Brain microvascular endothelial cell (primary cell): Measurements from ENCODE around the gene METTL14.
A peak's percentile ranks its signal among the peaks of the same experiment; 100 is the strongest.

Source experiments
- DNase-seq: peaks from one replicate; pipeline ENCODE4 v3.0.0-alpha.2; 2020
- H3K27ac ChIP-seq: fragments of 250-450 bp; sonication (Bioruptor Pico); 2 replicates; pipeline ENCODE4 v1.5.1; 2020; ENCODE audit warnings: mild to moderate bottlenecking, moderate library complexity
- H3K27me3 ChIP-seq: fragments of 250-450 bp; sonication (Bioruptor Pico); replicated peaks from 2 replicates; pipeline ENCODE4 v1.5.1; 2020; ENCODE audit warnings: mild to moderate bottlenecking
- H3K36me3 ChIP-seq: fragments of 250-450 bp; sonication (Bioruptor Pico); replicated peaks from 2 replicates; pipeline ENCODE4 v1.5.1; 2020; ENCODE audit warnings: mild to moderate bottlenecking
- H3K4me3 ChIP-seq: 2 replicates; pipeline ENCODE4 v1.5.1; 2011; ENCODE audit warnings: low read depth, mild to moderate bottlenecking, control low read depth, low read length, moderate library complexity
- CTCF ChIP-seq: IDR thresholded peaks from 2 replicates; pipeline ENCODE4 v1.5.1; 2011; ENCODE audit warnings: low read depth, mild to moderate bottlenecking, moderate library complexity, low read length, control low read depth, inconsistent platforms; ENCODE audit errors: missing control alignments
- in situ Hi-C: cut with HindIII; loops from 2 replicates; pipeline ENCODE4 v1.10.0; 2017; ENCODE audit warnings: low sequenced_read_pairs, low pct_ligation_motif_present

METTL14 gene

GRCh38 chr4:118756958-118757357 is 71.8 kb downstream of the METTL14 start:
- TF ChIP-seq CTCF = no peak
- in situ Hi-C loops = loop anchor here (25.0 kb wide), 1 partner anchor 205 kb away; no protein-coding TSS in a partner anchor
- Histone ChIP-seq H3K27ac (no peak overlapping the region), H3K4me3 (no peak overlapping the region), H3K36me3 (peaks cover 44% of the 10 kb centered on the region), H3K27me3 (no peaks in the 10 kb centered on the region)
- no peak for DNase-seq

- no peak for DNase-seq
- no peak for TF ChIP-seq CTCF
- H3K36me3 ChIP-seq = peaks cover 43% of the 10 kb centered on the region
- peak overlapping the region; percentile 43 for H3K27ac ChIP-seq
- no peak overlapping the region for H3K4me3 ChIP-seq
- in situ Hi-C loops = loop anchor here (25.0 kb wide), 1 partner anchor 204 kb away; no protein-coding TSS in a partner anchor
- no peaks in the 10 kb centered on the region for H3K27me3 ChIP-seq
These were observed 72.6 kb downstream of the METTL14 start for GRCh38 chr4:118757761-118758251.

- Histone ChIP-seq H3K27me3 (no peaks in the 10 kb centered on the region), H3K27ac (peak overlapping the region; percentile 43), H3K4me3 (no peak overlapping the region), H3K36me3 (peaks cover 47% of the 10 kb centered on the region)
- DNase-seq = no peak
- TF ChIP-seq CTCF = no peak
- in situ Hi-C loops = loop anchor here (25.0 kb wide), 1 partner anchor 204 kb away; no protein-coding TSS in a partner anchor
These were observed 73.1 kb downstream of the METTL14 start for GRCh38 chr4:118758293-118758692.

- Histone ChIP-seq H3K27ac (no peak overlapping the region), H3K4me3 (no peak overlapping the region), H3K27me3 (no peaks in the 10 kb centered on the region), H3K36me3 (peaks cover 53% of the 10 kb centered on the region)
- no peak for DNase-seq
- no peak for TF ChIP-seq CTCF
- in situ Hi-C loops = loop anchor here (25.0 kb wide), 1 partner anchor 203 kb away; no protein-coding TSS in a partner anchor
These were observed 74.3 kb downstream of the METTL14 start for GRCh38 chr4:118759481-118759880.

- TF ChIP-seq CTCF = no peak
- H3K36me3 ChIP-seq = peaks cover 56% of the 10 kb centered on the region
- no peak for DNase-seq
- no peak overlapping the region for H3K27ac ChIP-seq
- no peak overlapping the region for H3K4me3 ChIP-seq
- H3K27me3 ChIP-seq = no peaks in the 10 kb centered on the region
- in situ Hi-C loops = loop anchor here (25.0 kb wide), 1 partner anchor 202 kb away; no protein-coding TSS in a partner anchor
These were observed 74.9 kb downstream of the METTL14 start for GRCh38 chr4:118760092-118760491.

GRCh38 chr4:118760493-118760892 is 75.3 kb downstream of the METTL14 start:
- in situ Hi-C loops = loop anchor here (25.0 kb wide), 1 partner anchor 202 kb away; no protein-coding TSS in a partner anchor
- DNase-seq = no peak
- Histone ChIP-seq H3K36me3 (peaks cover 56% of the 10 kb centered on the region), H3K27ac (no peak overlapping the region), H3K4me3 (no peak overlapping the region), H3K27me3 (no peaks in the 10 kb centered on the region)
- no peak for TF ChIP-seq CTCF
